K562 (cell line): Measurements from ENCODE around the gene PIP5K1B. TPM values are rescaled to one million over a fixed set of nuclear protein-coding genes. Genes with fewer than 3 reads are reported as not detected.

Source experiments
- ATAC-seq: fragments of 200-7000 bp; cut with Tn5 transposase; 3 replicates; pipeline ENCODE4 v1.9.1; 2020; ENCODE audit warnings: moderate library complexity
- BruUV-seq: library from RNA; stranded (reverse); fragments of 400-500 nt; replicated peaks from 2 replicates; lab custom pipeline; 2021; lab: Mats Ljungman, UMichigan
- CTCF ChIA-PET: fragments of 300-600 bp; formaldehyde crosslinking; extraction: SDS; loops from one replicate; lab custom pipeline; 2021; ENCODE audit warnings: low intra/inter-chr PET ratio; lab: Yijun Ruan, JAX
- POLR2A ChIA-PET: fragments of 300-600, 350-650 bp; sonication (Branson Sonifier 250); formaldehyde crosslinking; extraction: SDS; loops from one replicate; lab custom pipeline; 2021; ENCODE audit warnings: antibody characterized with exemption, inconsistent platforms; lab: Yijun Ruan, JAX
- DNase-seq, 4 experiments: peaks; one replicate each; pipeline versions ENCODE4 v3.0.0 to v3.0.0-alpha.2; 2011 to 2018; ENCODE audit warnings: low spot score in 3 of 4, mixed read lengths in 3 of 4; ENCODE audit errors: extremely low read depth in 1 of 4
- FAIRE-seq: peaks from 2 replicates; lab custom pipeline; 2011; peaks lifted over from hg19 to GRCh38; lab: Jason Lieb, UNC
- H2AFZ ChIP-seq: 2 replicates; pipeline ENCODE4 v1.6.0; 2011; ENCODE audit warnings: low read depth, low read length, control low read depth, inconsistent platforms
- H3K27ac ChIP-seq: fragments of 200-600 bp; 3 replicates; pipeline ENCODE4 v1.8.0; 2011; ENCODE audit warnings: low read depth, mild to moderate bottlenecking, control low read depth, inconsistent platforms, low read length, moderate library complexity, mixed read lengths; ENCODE audit errors: extremely low read depth
- H3K27me3 ChIP-seq, 2 experiments: fragments of 300-600 bp in 1 of 2; 2 replicates in 1 of 2; 3 replicates in 1 of 2; pipeline versions ENCODE4 v1.6.0 to v1.8.0; 2011; ENCODE audit warnings: inconsistent platforms in 2 of 2, low read length in 2 of 2, mild to moderate bottlenecking in 1 of 2, mixed read lengths in 1 of 2, moderate library complexity in 1 of 2; ENCODE audit not compliant: control insufficient read depth in 2 of 2, insufficient read depth in 2 of 2
- H3K36me3 ChIP-seq: fragments of 300-600 bp; 3 replicates; pipeline ENCODE4 v1.8.0; 2011; ENCODE audit warnings: mild to moderate bottlenecking, low read length, inconsistent platforms; ENCODE audit not compliant: control insufficient read depth, insufficient read depth
- H3K4me1 ChIP-seq, 2 experiments: fragments of 200-600 bp in 1 of 2; replicated peaks in 1 of 2; 2 replicates in 1 of 2; 3 replicates in 1 of 2; pipeline versions ENCODE4 v1.5.1 to v1.8.0; 2011; ENCODE audit warnings: inconsistent platforms in 2 of 2, low read length in 2 of 2, mild to moderate bottlenecking in 1 of 2, mixed read lengths in 1 of 2, moderate library complexity in 1 of 2; ENCODE audit not compliant: control insufficient read depth in 2 of 2, insufficient read depth in 2 of 2
- H3K4me2 ChIP-seq: 2 replicates; pipeline ENCODE4 v1.6.1; 2011; ENCODE audit warnings: low read length, control low read depth, inconsistent platforms, mixed read lengths; ENCODE audit not compliant: insufficient read depth
- H3K4me3 ChIP-seq: fragments of 200-600 bp; sonication (generic), shearing (Covaris generic); 2 replicates; pipeline ENCODE4 v1.5.1; 2016; ENCODE audit warnings: control low read depth, inconsistent platforms
- H3K79me2 ChIP-seq: fragments of 200-600 bp; 3 replicates; pipeline ENCODE4 v1.8.0; 2011; ENCODE audit warnings: low read length, inconsistent platforms; ENCODE audit not compliant: control insufficient read depth, insufficient read depth
- H3K9ac ChIP-seq, 2 experiments: 2 replicates each; pipeline versions ENCODE4 v1.6.0 to v1.6.1; 2011; ENCODE audit warnings: low read depth in 2 of 2, low read length in 2 of 2, control low read depth in 1 of 2, inconsistent platforms in 1 of 2, mild to moderate bottlenecking in 1 of 2, mixed read lengths in 1 of 2; ENCODE audit not compliant: insufficient read depth in 1 of 2
- H3K9me1 ChIP-seq: one replicate; pipeline ENCODE4 v1.6.0; 2011; ENCODE audit warnings: inconsistent platforms, mild to moderate bottlenecking, low read length, moderate library complexity; ENCODE audit not compliant: control insufficient read depth, insufficient read depth
- H3K9me3 ChIP-seq: replicated peaks from 2 replicates; pipeline ENCODE4 v1.5.1; 2011; ENCODE audit warnings: low read depth, low read length, inconsistent platforms; ENCODE audit not compliant: control insufficient read depth, insufficient read depth
- H4K20me1 ChIP-seq: replicated peaks from 2 replicates; pipeline ENCODE4 v1.6.1; 2011; ENCODE audit warnings: low read length, inconsistent platforms, mixed read lengths; ENCODE audit not compliant: control insufficient read depth, insufficient read depth
- CBFA2T2 ChIP-seq: fragments of 450-650 bp; conservative IDR thresholded peaks from 2 replicates; pipeline ENCODE4 v1.6.1; 2017; ENCODE audit warnings: mild to moderate bottlenecking
- ETV6 ChIP-seq, 3 experiments: fragments of 150-350 bp in 1 of 3; sonication (generic) in 1 of 3; formaldehyde crosslinking in 1 of 3; IDR thresholded peaks; 2 replicates each; pipeline versions ENCODE4 v1.6.1 to v1.8.0; 2014 to 2022; ENCODE audit warnings: borderline replicate concordance in 2 of 3, low read depth in 2 of 3, antibody characterized with exemption in 1 of 3, low read length in 1 of 3, mild to moderate bottlenecking in 1 of 3, missing genetic modification reagents in 1 of 3
- FIP1L1 ChIP-seq: fragments of 200-400 bp; formaldehyde crosslinking; IDR thresholded peaks from 2 replicates; pipeline ENCODE4 v1.6.1; 2018; ENCODE audit warnings: mild to moderate bottlenecking, low read depth, low read length; ENCODE audit not compliant: poor library complexity, severe bottlenecking
- POLR2H ChIP-seq: IDR thresholded peaks from 2 replicates; pipeline ENCODE4 v1.6.1; 2016; ENCODE audit warnings: missing genetic modification characterization, low read depth, mild to moderate bottlenecking, control low read depth, missing compliant biosample characterization, moderate library complexity
- RBM25 ChIP-seq: fragments of 200-400 bp; formaldehyde crosslinking; IDR thresholded peaks from 2 replicates; pipeline ENCODE4 v1.6.1; 2018; ENCODE audit warnings: low read length, low read depth, moderate library complexity; ENCODE audit not compliant: severe bottlenecking
- RREB1 ChIP-seq: fragments of 250-450 bp; sonication (Bioruptor Pico); IDR thresholded peaks from 2 replicates; pipeline ENCODE4 v1.4.0; 2020
- whole genome bisulfite sequencing: fragments of 100-300 bp; shearing (Covaris generic); methylation state at CpG from one replicate; pipeline ENCODE4 v1.1.6; 2016; ENCODE audit warnings: low coverage, mixed read lengths; ENCODE audit not compliant: insufficient coverage; ENCODE audit errors: missing lambda C conversion rate; 5-methylcytosine and 5-hydroxymethylcytosine counted together
- in situ Hi-C: fragments of 300-500 bp; cut with MboI; formaldehyde crosslinking; loops from 4 replicates; pipeline ENCODE4 v1.15.0; 2018; ENCODE audit warnings: inconsistent platforms, mixed read lengths
- intact Hi-C: fragments of 100-400 bp; cut with micrococcal nuclease; formaldehyde crosslinking; loops from 2 replicates; pipeline ENCODE4 v1.14.2; 2022
- polyA plus RNA-seq, 8 experiments: library from polyadenylated mRNA; depleted of rRNA in 4 of 8; stranded (reverse) in 5 of 8; unstranded in 3 of 8; fragments of >200 nt; fragmentation: Nextera tagmentation in 2 of 8; fragmentation: Illumina TruSeq in 1 of 8; extraction: Ambion mirVana in 2 of 8; extraction: Trizol in 1 of 8; gene quantifications; 2 replicates each; pipeline versions ENCODE4 v1.2.1 to v1.2.3, GENCODE V29; 2011 to 2014; ENCODE audit warnings: inconsistent platforms in 1 of 8, missing spikeins in 1 of 8
- total RNA-seq, 7 experiments: library from RNA; depleted of rRNA in 6 of 7; stranded (reverse); fragments of >200 nt in 6 of 7; fragmentation: Illumina TruSeq in 2 of 7; extraction: Trizol in 2 of 7; gene quantifications; 2 replicates each; pipeline versions ENCODE4 v1.2.1 to v1.2.3, GENCODE V29; 2011 to 2021; ENCODE audit warnings: low replicate concordance in 1 of 7

Gene PIP5K1B
- total and polyA plus RNA-seq, 9 of the 15 experiments (the other 6 are each of a cell fraction or from before 2014, with no cell fraction given), result 3.1 to 12.9 (median 7.4) TPM

DNA sequence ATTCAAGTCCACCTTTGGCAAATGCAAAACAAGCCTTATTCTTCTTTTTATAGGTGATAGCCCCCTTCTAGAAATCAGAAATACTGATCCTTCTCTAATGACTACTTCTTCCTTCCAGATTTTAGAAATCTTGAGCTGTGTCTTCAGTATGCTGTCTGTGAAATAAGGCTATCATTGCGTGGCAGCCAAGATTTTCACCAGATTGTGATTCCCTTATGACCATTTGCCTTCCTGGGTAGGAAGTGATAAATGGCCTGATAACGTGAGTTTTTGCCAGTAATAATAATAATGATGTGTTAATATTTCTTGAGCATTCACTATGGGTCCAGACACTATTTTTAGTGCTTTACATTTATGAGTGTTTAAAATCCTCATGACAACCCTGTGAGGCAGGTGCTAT lies 80.9 kb downstream of the PIP5K1B start:
- H3K4me1 ChIP-seq, result peaks cover 0 to 17% of the 10 kb centered on the region in 2 experiments; a peak in 4 of 5 replicates
- peaks cover 15% of the 10 kb centered on the region; the same call in 1 of the 2 replicates for H4K20me1 ChIP-seq
- no peak overlapping the region for H3K4me2 ChIP-seq
- H3K36me3 ChIP-seq, result peaks cover 15% of the 10 kb centered on the region; the same call in 2 of the 3 replicates
- no peaks in the 10 kb centered on the region for H3K9me3 ChIP-seq
- no peak overlapping the region for H2AFZ ChIP-seq
- TF ChIP-seq RBM25 (peak; percentile 15), POLR2H (tag) (no peak), ETV6 (IDR thresholded peaks at IDR 0.05; ENCODE audit: borderline replicate concordance in 1 of 2, low read depth in 2 of 2, low read length in 1 of 2) (no peak), ETV6 (CRISPR knock-in tag; IDR thresholded peaks at IDR 0.05; ENCODE audit: borderline replicate concordance) (no peak)
- CTCF ChIA-PET, result no interaction called here
- no peak for ATAC-seq
- H3K4me3 ChIP-seq, result no peak overlapping the region
- FAIRE-seq, result no peak
- peaks cover 48% of the 10 kb centered on the region for H3K79me2 ChIP-seq
- no peak for DNase-seq
- BruUV-seq, result no TSS peak
- no peaks in the 10 kb centered on the region for H3K27me3 ChIP-seq
- H3K9me1 ChIP-seq, result no peaks in the 10 kb centered on the region
- in situ Hi-C loops, result no loop called here
- POLR2A ChIA-PET, result interaction anchor here (0.6 kb wide), 1 partner anchor 135 kb away, joined by 3 read pairs; no protein-coding TSS in a partner anchor
- intact Hi-C loops, result loop anchor here (10.0 kb wide), 1 partner anchor 59 kb away; no protein-coding TSS in a partner anchor
- 38% methylated on average over 2 of the region's 2 CpGs for WGBS
- H3K27ac ChIP-seq, result no peak overlapping the region
- no peak overlapping the region for H3K9ac ChIP-seq

GRCh38 chr9:68791169-68791568 lies 86.1 kb downstream of the PIP5K1B start:
- H3K36me3 ChIP-seq, result no peaks in the 10 kb centered on the region
- H3K4me1 ChIP-seq, result peaks cover 0 to 19% of the 10 kb centered on the region in 2 experiments; a peak in 3 of 5 replicates
- H3K27me3 ChIP-seq, result no peaks in the 10 kb centered on the region
- BruUV-seq, result no TSS peak
- DNase-seq (no peak), FAIRE-seq (no peak), ATAC-seq (no peak)
- H3K9ac ChIP-seq, result no peak overlapping the region
- ChIA-PET CTCF (no interaction called here), POLR2A (no interaction called here)
- intact Hi-C loops (no loop called here), in situ Hi-C loops (no loop called here)
- peaks cover 6% of the 10 kb centered on the region; the same call in 1 of the 3 replicates for H3K79me2 ChIP-seq
- H3K9me3 ChIP-seq, result no peaks in the 10 kb centered on the region
- H3K9me1 ChIP-seq, result no peaks in the 10 kb centered on the region
- no peak overlapping the region for H2AFZ ChIP-seq
- 68% methylated on average over 3 of the region's 3 CpGs for WGBS
- no peak overlapping the region for H3K4me2 ChIP-seq
- H4K20me1 ChIP-seq, result no peaks in the 10 kb centered on the region
- H3K4me3 ChIP-seq, result no peak overlapping the region
- H3K27ac ChIP-seq, result no peak overlapping the region
- TF ChIP-seq RREB1 (CRISPR knock-in tag), result no peak
- no peak for TF ChIP-seq CBFA2T2
- TF ChIP-seq FIP1L1, result no peak
